GM19455 (cell line): Measurements from ENCODE around the gene ST8SIA6.
"Not testable (repeated sequence)": the region's sequence is repeated elsewhere in the genome, so short reads cannot be mapped to it uniquely, and the experiment has no call there.

Source experiments
- ATAC-seq: cut with Tn5 transposase; IDR thresholded peaks from one replicate; pipeline ENCODE4 v1.9.1; 2021; ENCODE audit not compliant: unreplicated experiment

Gene ST8SIA6

DNA sequence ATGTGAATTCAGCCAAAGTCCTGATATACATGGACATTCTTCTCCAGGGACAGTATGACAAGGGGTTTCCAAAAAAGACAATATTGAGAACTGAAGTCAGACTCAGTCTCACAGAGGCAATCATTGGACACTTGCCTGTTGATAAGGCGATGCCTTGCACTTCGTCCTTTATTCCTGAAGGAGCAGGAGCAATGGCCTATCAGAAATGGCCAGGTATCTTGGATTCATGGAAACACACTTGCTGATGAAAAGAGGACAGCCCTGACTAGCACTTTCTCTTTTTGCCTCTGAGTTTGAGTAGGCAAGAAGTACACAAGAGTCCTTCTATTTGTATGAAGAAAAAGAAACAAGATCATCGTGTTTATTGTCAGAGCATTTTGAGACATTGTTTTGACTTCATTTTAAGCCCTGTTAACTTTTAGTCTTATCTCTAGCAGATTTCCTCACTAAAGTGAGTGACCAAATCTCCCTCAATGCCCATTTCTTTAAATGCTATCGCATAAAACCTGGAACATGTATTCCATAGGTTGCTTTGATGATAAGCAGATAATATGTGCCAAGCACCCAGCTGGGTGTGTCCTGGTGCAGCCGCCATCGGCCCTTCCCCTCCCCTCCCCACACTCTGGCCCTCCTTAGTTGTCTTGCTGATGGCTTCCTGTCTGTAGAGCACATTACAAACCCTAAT, 26.6 kb downstream of the ST8SIA6 start:
- no peak for ATAC-seq

DNA sequence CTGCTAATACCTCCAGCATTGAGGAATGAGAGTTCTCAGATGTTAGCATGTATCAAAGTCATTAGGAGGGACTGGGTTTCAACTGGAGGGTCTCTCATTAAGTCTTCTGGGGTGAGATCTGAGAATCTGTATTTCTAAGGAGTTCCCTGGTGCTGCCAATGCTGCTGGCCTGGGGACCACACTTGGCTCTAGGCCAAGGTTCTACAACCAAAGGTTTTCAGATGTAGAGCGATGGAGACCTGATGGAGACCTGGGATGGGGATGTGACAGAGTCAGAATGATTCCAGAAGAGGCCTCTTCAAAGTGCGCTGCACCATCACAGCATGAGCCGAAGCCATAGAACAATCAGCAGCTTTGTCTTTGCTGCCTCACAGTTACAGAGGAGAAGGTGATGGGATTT, 27.2 kb downstream of the ST8SIA6 start:
- no peak for ATAC-seq

DNA sequence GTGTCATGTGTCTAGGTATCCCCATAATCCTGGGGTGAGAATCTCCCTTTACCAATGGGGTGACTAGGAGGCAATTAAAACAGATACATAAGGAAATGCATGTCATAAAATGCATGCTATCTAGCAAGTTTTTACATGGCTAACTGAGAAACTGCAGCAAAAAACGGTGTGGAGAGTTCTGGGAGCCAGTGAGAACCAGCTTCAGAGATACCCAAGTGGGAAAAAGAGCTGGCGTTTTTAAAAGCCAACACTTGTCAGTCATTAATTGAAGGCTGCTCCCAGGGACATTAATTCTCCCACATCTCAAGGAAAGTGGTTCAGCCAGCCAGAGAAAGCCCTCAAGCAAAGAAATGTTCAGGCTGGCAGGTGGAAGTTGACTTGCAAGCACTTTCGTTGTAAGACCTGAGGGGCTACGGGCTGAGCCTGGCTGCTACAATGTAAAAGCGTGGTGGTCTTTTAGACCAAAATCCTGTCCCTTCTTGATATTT, 28.1 kb downstream of the ST8SIA6 start:
- no peak for ATAC-seq

DNA sequence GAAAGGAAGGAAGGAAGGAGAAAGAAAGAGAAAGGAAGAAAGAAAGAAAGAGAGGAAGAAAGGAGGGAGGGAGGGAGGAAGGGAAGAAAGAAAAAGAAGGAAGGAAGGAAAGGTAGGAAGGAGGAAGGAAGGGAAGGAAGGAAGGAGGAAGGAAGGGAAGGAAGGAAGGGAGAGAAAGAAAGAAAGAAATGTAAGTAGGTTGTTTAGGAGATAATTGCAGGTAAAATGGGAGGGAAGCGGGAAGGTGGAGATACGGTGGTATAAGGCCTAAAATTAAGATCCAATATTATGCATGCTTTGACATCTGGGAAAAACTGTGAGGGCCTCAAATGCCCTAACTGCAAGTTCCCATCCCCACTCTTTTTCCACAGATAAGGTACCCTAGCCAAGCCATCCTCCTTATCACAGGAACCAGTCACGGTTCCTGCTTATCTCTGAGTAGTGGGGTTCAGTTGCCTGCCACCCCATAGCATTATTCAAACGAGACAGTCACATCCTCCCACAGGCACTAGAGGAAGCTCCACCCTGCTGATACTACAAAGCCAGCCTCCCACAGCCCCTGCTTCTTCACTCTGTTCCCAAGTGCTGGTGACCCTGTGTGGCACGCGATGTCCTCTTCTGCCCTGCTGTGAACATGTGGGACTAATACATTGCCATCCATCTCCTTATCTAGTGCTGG, 28.7 kb downstream of the ST8SIA6 start:
- ATAC-seq = no peak

DNA sequence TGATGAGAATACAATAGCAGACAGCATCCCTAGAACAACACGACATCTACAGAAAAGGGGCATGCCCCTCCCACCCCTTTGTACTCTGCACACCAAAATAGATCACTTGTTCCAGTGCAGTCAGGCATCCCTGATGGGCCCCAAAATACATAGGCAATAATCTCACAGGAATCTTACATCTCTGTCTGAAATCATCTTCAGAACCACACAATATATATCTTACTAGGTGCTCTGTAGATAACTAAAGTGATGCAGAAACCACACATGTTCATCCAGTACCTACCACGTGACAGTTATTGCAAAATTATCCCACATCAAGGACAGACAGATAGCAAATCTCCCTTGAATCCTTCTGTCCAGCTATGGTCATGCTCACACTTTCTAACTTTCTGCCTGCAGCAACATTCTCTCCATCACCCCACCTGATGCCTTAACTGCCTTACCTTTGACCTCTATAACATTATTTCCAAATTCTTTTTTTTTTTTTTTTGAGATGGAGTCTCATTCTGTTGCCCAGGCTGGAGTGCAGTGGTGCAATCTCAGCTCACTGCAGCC, 30.7 kb downstream of the ST8SIA6 start:
- ATAC-seq = no peak

GRCh38 chr10:17422931-17423330, 31.5 kb downstream of the ST8SIA6 start:
- ATAC-seq = no peak

- no peak for ATAC-seq
These were observed 36.1 kb downstream of the ST8SIA6 start for GRCh38 chr10:17418249-17418648.

- no peak for ATAC-seq
These were observed 37.8 kb downstream of the ST8SIA6 start for GRCh38 chr10:17416442-17417211.

DNA sequence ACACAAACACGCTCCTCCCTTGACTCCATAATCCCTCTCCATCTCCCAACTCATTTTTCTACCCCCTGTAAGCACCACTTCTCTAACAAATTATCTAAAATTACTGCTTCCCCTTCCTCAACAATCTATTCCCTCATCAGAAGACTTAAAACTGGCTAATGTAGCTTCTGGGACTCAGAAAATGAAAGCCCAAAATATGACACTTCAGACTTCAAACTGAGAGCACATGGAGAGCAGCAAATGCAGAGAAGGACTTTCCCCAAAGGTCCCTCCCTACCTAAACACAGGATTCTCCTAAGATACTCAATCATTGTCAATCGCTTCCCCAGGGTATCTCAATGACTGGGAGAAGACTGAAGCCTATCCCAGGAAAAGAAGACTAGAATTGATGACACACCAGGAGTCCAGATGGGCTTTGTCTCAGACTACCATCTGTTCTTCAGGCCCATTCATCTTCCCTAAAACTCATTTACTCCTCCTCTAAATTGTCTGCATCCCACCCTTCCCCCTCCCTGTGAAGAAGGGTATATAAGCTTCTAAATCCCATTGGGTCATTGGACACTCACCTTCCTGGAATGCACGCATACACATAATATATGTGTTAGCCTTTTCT, 39.2 kb downstream of the ST8SIA6 start:
- no peak for ATAC-seq

DNA sequence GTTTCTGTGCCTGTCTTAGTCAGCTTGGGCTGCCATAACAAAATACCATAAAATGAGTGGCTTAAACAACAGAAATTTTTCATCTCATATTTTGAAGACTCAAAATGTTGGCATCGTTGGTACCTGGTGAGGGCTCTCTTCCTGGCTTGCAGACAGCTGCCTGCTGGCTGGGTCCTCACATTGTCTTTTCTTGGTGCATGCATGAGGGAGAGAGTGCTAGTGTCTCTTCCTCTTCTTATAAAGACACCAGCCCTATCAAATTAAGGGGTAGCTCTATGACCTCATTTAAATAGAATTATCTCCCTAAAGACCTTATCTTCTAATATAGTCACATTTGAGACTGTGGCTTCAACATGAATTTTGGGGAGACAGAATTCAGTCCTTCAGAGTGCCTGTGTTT, 39.9 kb downstream of the ST8SIA6 start:
- ATAC-seq = no peak

- ATAC-seq = no peak
These were observed 40.5 kb downstream of the ST8SIA6 start for GRCh38 chr10:17413876-17414275.

DNA sequence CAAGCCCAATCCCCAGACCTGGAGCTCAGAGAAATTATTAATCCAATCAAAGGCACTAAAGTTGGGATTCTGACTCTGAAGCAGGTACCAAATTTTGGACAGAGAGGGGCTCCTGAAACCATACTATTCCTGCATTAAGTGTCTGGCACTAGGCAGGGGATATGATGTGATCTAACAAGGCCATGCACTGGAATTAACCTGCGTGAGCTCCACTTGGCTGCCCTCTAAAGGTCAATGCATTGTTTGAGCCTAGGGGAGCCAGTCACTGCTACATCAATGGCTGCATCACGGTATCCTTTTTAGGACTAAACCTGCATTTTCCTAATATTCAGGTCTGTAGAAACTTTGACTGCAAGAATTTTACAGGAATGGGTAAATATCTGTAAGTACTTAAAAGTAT, 42.1 kb downstream of the ST8SIA6 start:
- ATAC-seq = no peak

DNA sequence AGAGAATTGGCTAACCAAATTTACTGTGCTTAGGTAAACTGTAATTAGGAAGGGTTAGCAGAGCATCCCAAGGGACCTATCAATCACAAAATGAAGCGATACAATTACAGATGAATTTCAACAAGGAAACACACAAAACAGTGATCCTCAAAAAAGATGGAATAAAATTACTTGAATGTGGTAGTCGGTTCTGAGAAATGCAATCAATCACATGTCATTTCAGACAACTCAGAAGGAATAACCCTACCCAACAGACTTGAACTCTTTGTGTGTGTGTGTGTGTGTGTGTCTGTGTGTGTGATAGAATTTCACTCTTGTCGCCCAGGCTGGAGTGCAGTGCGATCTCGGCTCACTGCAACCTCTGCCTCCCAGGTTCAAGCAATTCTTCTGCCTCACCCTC, 43.5 kb downstream of the ST8SIA6 start:
- ATAC-seq = no peak

DNA sequence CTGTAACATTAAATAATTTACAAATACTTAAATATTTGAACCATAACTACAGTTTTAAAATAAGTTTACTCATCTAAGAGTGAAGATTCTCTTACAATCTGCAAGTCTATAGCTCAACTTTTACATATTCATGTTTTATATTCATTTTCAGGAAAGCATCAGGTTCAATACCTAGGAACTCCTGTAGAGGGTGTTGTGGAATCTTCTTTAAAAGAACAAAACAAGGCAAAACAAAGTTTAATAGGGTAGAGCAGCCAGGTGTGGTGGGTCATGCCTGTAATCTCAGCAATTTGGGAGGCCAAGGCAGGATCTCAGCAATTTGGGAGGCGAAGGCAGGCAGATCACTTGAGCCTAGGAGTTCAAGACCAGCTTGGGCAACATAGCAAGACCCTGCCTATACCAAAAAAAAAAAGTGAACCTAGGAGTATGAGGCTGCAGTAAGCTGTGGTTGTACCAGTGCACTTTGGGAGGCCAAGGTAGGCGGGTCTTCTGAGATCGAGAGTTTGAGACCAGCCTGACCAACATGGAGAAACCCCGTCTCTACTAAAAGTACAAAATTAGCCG, 45.1 kb downstream of the ST8SIA6 start:
- ATAC-seq = no peak

DNA sequence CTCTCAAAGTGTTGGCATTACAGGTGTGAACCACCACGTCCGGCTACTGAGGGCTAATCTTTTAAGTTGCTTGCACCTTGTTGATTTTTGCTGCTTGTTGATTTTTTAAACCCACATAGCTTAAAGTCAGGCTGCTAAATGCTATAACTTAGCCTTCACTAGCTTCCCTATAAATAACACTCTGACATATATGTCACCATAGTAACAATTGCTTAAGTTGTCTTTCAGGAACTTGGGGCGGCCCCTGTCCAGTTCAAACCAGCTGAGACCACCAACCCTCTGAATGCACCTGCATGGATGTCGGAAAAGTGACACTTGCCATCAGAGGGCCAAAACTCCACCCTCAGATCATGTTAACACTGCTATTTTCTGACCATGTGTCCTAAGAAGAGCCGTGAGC, 47.3 kb downstream of the ST8SIA6 start:
- no peak for ATAC-seq

- ATAC-seq = no peak
These were observed 48.2 kb downstream of the ST8SIA6 start for GRCh38 chr10:17406036-17406834.

- ATAC-seq = no peak
These were observed 51.2 kb downstream of the ST8SIA6 start for GRCh38 chr10:17403161-17403560.

GRCh38 chr10:17402040-17402439, 52.4 kb downstream of the ST8SIA6 start:
- not testable (repeated sequence) for ATAC-seq

- no peak for ATAC-seq
These were observed 58.4 kb downstream of the ST8SIA6 start for GRCh38 chr10:17396004-17396403.

DNA sequence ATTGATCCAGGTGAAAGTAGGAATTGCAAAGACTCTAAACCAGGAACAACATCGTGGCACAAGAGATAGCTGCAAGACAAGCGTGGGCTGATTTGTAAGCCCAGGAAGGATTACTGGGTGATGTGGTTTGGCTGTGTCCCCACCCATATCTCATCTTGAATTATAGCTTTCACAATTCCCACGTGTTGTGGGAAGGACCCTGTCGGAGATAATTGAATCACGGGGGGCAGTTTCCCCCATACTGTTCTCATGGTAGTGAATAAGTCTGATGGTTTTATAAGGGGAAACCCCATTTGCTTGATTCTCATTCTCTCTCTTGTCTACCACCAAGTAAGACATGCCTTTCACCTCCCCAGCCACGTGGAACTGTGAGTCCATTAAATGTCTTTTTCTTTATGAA, 59.5 kb downstream of the ST8SIA6 start:
- no peak for ATAC-seq
